Kidney (tissue), 14 donors: Measurements from ENCODE around the gene FBLN1. TPM values are rescaled to one million over a fixed set of nuclear protein-coding genes. Genes with fewer than 3 reads are reported as not detected.

ENCODE experiments used
- DNase-seq, 5 donors: peaks; one replicate each; pipeline ENCODE4 v3.0.0-alpha.2; 2013 to 2020
- FAIRE-seq: peaks from 2 replicates; lab custom pipeline; 2012; peaks lifted over from hg19 to GRCh38; lab: Jason Lieb, UNC
- H3K27ac ChIP-seq, 2 donors: one replicate each; pipeline ENCODE4 v1.7.0; 2013; ENCODE audit warnings: low read depth in 2 of 2, low read length in 2 of 2, inconsistent platforms in 1 of 2
- H3K27me3 ChIP-seq: one replicate; pipeline ENCODE4 v1.7.1; 2013; ENCODE audit warnings: low read length, inconsistent platforms; ENCODE audit not compliant: control insufficient read depth, insufficient read depth
- H3K36me3 ChIP-seq, 3 donors: one replicate each; pipeline versions ENCODE4 v1.7.0 to v1.7.1; 2013; ENCODE audit warnings: low read length in 3 of 3, control low read depth in 1 of 3, inconsistent platforms in 1 of 3; ENCODE audit not compliant: insufficient read depth in 3 of 3, control insufficient read depth in 2 of 3
- H3K4me1 ChIP-seq, 3 donors: one replicate each; pipeline versions ENCODE4 v1.7.0 to v1.7.1; 2013; ENCODE audit warnings: low read length in 3 of 3, inconsistent platforms in 1 of 3, low read depth in 1 of 3; ENCODE audit not compliant: control insufficient read depth in 2 of 3, insufficient read depth in 2 of 3
- H3K4me3 ChIP-seq, 3 donors: one replicate each; pipeline versions ENCODE4 v1.7.0 to v1.8.1; 2013; ENCODE audit warnings: low read length in 3 of 3, control low read depth in 1 of 3, inconsistent platforms in 1 of 3
- H3K9ac ChIP-seq, 3 donors: one replicate each; pipeline versions ENCODE4 v1.7.0 to v1.7.1; 2013; ENCODE audit warnings: low read length in 3 of 3, control low read depth in 1 of 3, inconsistent platforms in 1 of 3
- H3K9me3 ChIP-seq, 3 donors: one replicate each; pipeline versions ENCODE4 v1.7.0 to v1.7.1; 2013; ENCODE audit warnings: low read length in 3 of 3, control low read depth in 1 of 3, inconsistent platforms in 1 of 3; ENCODE audit not compliant: control insufficient read depth in 2 of 3, insufficient read depth in 1 of 3
- CTCF ChIP-seq: IDR thresholded peaks from 3 replicates; pipeline ENCODE4 v1.5.1; 2012; ENCODE audit warnings: mild to moderate bottlenecking, moderate library complexity, borderline replicate concordance; ENCODE audit not compliant: insufficient read depth; ENCODE audit errors: extremely low read depth
- intact Hi-C: fragments of 100-400 bp; cut with DNase I; formaldehyde crosslinking; loops from one replicate; pipeline ENCODE4 v1.11.1; 2022
- polyA plus RNA-seq: library from polyadenylated mRNA; stranded (reverse); fragments of 350-450 nt; fragmentation: Illumina TruSeq; extraction: RNeasy Lipid Tissue Mini Kit (QIAGEN cat#74804); gene quantifications from one replicate; pipeline ENCODE4 v1.2.3, GENCODE V29; 2014; ENCODE audit warnings: low read depth, low replicate concordance; ENCODE audit not compliant: insufficient read depth
- total RNA-seq: library from RNA; stranded (reverse); fragmentation: NEBNext Ultra II Directional; extraction: Animal tissue kit (Norgen Biotek cat#: 25700); gene quantifications from one replicate; pipeline ENCODE4 v1.2.1, GENCODE V29; 2021
- donor health status: control.
- donor health status: control.
- donor health status: control.
- donor health status: control.
- donor health status: control.
- donor health status: DM: yes; HTN: yes; CAD: no.
- donor health status: Normal renal cell carcinoma (clear cell type).

FBLN1 gene
- total and polyA plus RNA-seq, 2 donors from 2014 or later: 23.3 to 105 TPM

- no peak for TF ChIP-seq CTCF
- Histone ChIP-seq H3K27ac (no peak overlapping the region), H3K27me3 (no peaks in the 10 kb centered on the region), H3K9me3 (no peaks in the 10 kb centered on the region), H3K4me3 (no peak overlapping the region), H3K4me1 (no peaks in the 10 kb centered on the region), H3K9ac (no peak overlapping the region), H3K36me3 (no peaks in the 10 kb centered on the region)
- FAIRE-seq (no peak), DNase-seq (peak in 1 of 5 donors; percentile 90)
- intact Hi-C loops: no loop called here
These were observed 136.4 kb downstream of the FBLN1 start for GRCh38 chr22:45638834-45639746.

GRCh38 chr22:45639747-45640102, 137.0 kb downstream of the FBLN1 start:
- FAIRE-seq (no peak), DNase-seq (no peak)
- H3K9me3 ChIP-seq: no peaks in the 10 kb centered on the region
- no peak overlapping the region for H3K4me3 ChIP-seq
- H3K9ac ChIP-seq: no peak overlapping the region
- no peak overlapping the region for H3K27ac ChIP-seq
- H3K36me3 ChIP-seq: no peaks in the 10 kb centered on the region
- intact Hi-C loops: loop anchor here (10.0 kb wide), 1 partner anchor 55 kb away; no protein-coding TSS in a partner anchor
- no peaks in the 10 kb centered on the region for H3K27me3 ChIP-seq
- H3K4me1 ChIP-seq: no peaks in the 10 kb centered on the region
- no peak for TF ChIP-seq CTCF

DNA sequence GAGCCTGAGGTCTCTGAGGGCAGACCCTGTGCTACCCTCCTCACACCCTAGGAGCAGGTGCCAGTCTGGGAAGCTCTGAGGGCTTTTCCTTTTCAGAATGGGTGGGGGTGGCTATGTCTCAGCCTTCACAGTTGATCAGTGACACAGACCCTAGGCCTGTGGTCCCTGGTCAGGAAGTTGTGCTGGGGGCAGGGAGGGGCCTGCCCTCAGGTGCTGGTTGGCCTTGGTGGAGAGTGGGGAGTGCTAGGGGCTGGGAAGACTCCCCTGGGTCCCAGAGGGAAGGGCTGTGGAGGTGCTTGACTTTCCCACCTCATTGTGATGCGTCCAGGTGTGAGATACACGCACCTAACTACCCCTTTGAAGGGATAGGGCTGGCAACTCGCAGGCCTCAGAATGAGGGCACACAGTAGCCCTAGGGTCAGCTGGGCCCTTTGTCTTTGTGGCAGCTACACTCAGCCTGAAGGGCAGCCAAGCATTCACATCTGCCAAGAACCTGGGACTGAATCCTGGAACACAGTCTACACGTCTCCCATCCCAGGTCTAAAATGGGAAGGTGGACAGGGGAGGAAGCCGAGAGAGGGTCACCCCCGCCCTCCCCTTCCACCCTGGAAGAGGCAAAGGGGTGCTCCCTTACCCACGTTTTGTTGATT, 137.7 kb downstream of the FBLN1 start:
- Histone ChIP-seq H3K27me3 (no peaks in the 10 kb centered on the region), H3K9me3 (no peaks in the 10 kb centered on the region), H3K4me1 (peaks cover 0 to 3% (median 0%) of the 10 kb centered on the region in 3 donors), H3K36me3 (no peaks in the 10 kb centered on the region), H3K27ac (no peak overlapping the region), H3K4me3 (no peak overlapping the region), H3K9ac (no peak overlapping the region)
- TF ChIP-seq CTCF: no peak
- intact Hi-C loops: loop anchor here (10.0 kb wide), 1 partner anchor 56 kb away; no protein-coding TSS in a partner anchor
- DNase-seq (no peak), FAIRE-seq (no peak)
